GM21825 (cell line): ENCODE results near the gene ARMC9.
"Not testable (repeated sequence)": the region's sequence is repeated elsewhere in the genome, so short reads cannot be mapped to it uniquely, and the experiment has no call there.

Source experiments
- ATAC-seq: cut with Tn5 transposase; IDR thresholded peaks from one replicate; pipeline ENCODE4 v1.9.1; 2021; ENCODE audit warnings: mild to moderate bottlenecking, moderate library complexity; ENCODE audit not compliant: unreplicated experiment

The ARMC9 gene

GRCh38 chr2:231182513-231182899, 15.9 kb upstream of the ARMC9 start:
- ATAC-seq = no peak

- ATAC-seq = no peak
Measured at GRCh38 chr2:231183851-231184250, 14.6 kb upstream of the ARMC9 start.

- no peak for ATAC-seq
Measured at GRCh38 chr2:231184319-231184718, 14.1 kb upstream of the ARMC9 start.

- no peak for ATAC-seq
Measured at GRCh38 chr2:231185050-231185725, 13.2 kb upstream of the ARMC9 start.

- no peak for ATAC-seq
Measured at GRCh38 chr2:231185886-231186285, 12.5 kb upstream of the ARMC9 start.

- ATAC-seq = no peak
Measured at GRCh38 chr2:231186325-231186724, 12.1 kb upstream of the ARMC9 start.

- no peak for ATAC-seq
Measured at GRCh38 chr2:231187736-231188505, 10.5 kb upstream of the ARMC9 start.

- no peak for ATAC-seq
Measured at GRCh38 chr2:231188506-231189170, 9.8 kb upstream of the ARMC9 start.

GRCh38 chr2:231189171-231189530, 9.3 kb upstream of the ARMC9 start:
- no peak for ATAC-seq

- ATAC-seq = no peak
Measured at GRCh38 chr2:231189571-231190495, 8.6 kb upstream of the ARMC9 start.

- ATAC-seq = no peak
Measured at GRCh38 chr2:231190531-231191197, 7.8 kb upstream of the ARMC9 start.

- ATAC-seq = no peak
Measured at GRCh38 chr2:231191896-231192872, 6.2 kb upstream of the ARMC9 start.

GRCh38 chr2:231193216-231193615, 5.2 kb upstream of the ARMC9 start:
- ATAC-seq = no peak

GRCh38 chr2:231196592-231196991, 1.8 kb upstream of the ARMC9 start:
- no peak for ATAC-seq

GRCh38 chr2:231197196-231197595, 1.2 kb upstream of the ARMC9 start:
- not testable (repeated sequence) for ATAC-seq

GRCh38 chr2:231197706-231198290, 633 bp upstream of the ARMC9 start:
- ATAC-seq = no peak

- no peak for ATAC-seq
Measured at GRCh38 chr2:231199219-231199618, 788 bp downstream of the ARMC9 start.

- ATAC-seq = no peak
Measured at GRCh38 chr2:231200805-231201474, 2.5 kb downstream of the ARMC9 start.
